ENCODE data around the gene MAD1L1. TPM values are rescaled to one million over a fixed set of nuclear protein-coding genes. Genes with fewer than 3 reads are reported as not detected.
A peak's percentile ranks its signal among the peaks of the same experiment; 100 is the strongest.

Gene MAD1L1
- total and polyA plus RNA-seq, 5 donors from 2014 or later: 225 to 380 (median 300) TPM

DNA sequence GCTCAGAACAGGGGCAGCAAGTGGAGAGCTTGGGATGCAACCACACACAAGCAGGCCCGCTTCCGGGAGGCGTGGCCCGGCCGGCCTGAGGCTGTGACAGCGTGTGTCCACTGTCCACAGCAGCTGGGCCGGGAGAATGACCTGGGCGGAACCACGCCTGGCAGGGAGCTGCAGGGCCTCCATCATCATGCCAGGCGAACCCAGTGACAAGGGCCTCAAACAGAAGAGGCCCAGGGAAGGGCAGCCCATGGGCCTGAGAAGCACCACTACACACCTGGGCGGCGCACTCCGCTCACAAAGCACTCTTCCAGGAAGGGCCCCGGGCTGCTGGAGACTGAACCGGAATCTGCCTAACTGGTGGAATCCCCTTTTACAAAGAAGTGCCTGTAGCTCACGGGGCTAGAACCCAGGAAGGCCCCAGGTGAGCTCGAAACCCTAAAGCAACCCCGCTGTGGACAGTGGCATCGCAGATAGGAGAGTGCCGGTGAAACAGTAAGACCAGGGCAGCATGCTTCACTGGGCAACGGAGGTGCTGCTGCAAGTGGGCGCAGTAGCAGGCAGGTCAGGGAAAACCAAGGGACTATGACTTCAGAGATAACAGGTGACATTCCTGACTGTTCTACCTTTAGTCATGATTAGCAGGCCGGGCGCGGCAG, 66.0 kb downstream of the MAD1L1 start:
- Mint-ChIP-seq H3K27ac (no peak overlapping the region), H3K4me1 (peaks cover 0 to 2% (median under 1%) of the 10 kb centered on the region in 4 donors), H3K4me3 (no peak overlapping the region), H3K36me3 (peaks cover 20% of the 10 kb centered on the region), H3K27me3 (no peaks in the 10 kb centered on the region), H3K9me3 (no peaks in the 10 kb centered on the region)
- Histone ChIP-seq H3K27me3 (ENCODE audit: control insufficient read depth, insufficient read depth, low read length) (no peaks in the 10 kb centered on the region), H3K27ac (ENCODE audit: insufficient read depth, low read length, poor library complexity, severe bottlenecking) (no peak overlapping the region), H3K4me1 (ENCODE audit: control insufficient read depth, insufficient read depth, low read length, poor library complexity, severe bottlenecking) (no peaks in the 10 kb centered on the region), H3K9me3 (ENCODE audit: control insufficient read depth in 2 of 2, low read length in 2 of 2) (no peaks in the 10 kb centered on the region), H3K4me3 (ENCODE audit: low read depth, low read length) (no peak overlapping the region), H3K36me3 (ENCODE audit: control insufficient read depth, insufficient read depth, low read length) (no peaks in the 10 kb centered on the region)
- no peak for ATAC-seq (ENCODE audit: low read depth in 2 of 2)
- no peak for DNase-seq

DNA sequence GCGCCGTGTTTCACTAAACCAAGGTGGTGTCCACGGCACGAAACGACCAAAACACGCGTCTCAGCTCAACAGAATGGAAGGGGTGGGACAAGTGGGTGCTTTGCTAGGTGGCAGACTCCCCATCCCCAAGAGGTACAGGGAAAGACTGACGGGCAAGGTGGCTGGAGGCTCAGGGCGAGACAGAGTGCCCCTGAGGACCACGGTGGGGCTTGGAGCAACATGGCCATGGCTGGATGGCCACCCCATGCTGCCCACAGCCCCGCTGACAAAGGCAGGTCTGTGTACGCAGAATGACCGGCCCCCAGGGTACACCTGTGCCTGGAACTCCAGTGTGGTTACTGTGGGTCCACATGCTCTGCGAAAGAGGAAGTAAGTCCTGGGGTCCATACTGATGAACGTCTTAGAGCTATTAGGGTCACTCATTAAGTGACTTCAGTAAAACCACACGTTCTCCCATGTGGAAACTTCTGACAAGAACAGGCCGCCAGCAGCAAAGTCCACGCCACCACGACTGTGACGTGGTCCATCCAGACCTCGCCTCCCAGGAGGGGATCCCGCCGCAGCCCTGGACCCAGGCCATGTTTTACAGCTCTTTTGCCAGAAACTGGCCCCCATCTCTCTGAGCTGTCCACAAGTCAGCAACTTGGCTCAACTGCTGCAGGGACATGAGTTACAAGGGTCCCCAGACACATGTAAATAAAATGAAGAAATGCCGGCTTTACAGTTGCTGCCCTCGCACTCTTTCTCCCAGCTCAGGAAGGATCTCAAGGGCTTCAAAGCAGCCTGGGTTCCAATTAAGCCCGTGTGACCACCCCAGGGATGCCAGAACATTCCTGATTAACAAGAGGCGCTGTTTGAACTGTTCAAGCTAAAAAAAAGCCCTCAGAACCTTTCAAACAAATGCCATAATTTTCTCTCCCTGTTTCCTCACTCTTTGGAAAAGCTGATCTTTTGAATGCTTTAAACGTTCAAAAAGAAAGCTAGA, 66.8 kb downstream of the MAD1L1 start:
- no peak overlapping the region for H3K27ac Mint-ChIP-seq
- H3K36me3 ChIP-seq (ENCODE audit: control insufficient read depth, insufficient read depth, low read length): no peaks in the 10 kb centered on the region
- no peak for ATAC-seq (ENCODE audit: low read depth in 2 of 2)
- H3K27me3 ChIP-seq (ENCODE audit: control insufficient read depth, insufficient read depth, low read length): no peaks in the 10 kb centered on the region
- H3K4me3 ChIP-seq (ENCODE audit: low read depth, low read length): no peak overlapping the region
- H3K27me3 Mint-ChIP-seq: no peaks in the 10 kb centered on the region
- H3K4me1 Mint-ChIP-seq: peaks cover 0 to 2% (median under 1%) of the 10 kb centered on the region in 4 donors
- no peaks in the 10 kb centered on the region for H3K4me1 ChIP-seq (ENCODE audit: control insufficient read depth, insufficient read depth, low read length, poor library complexity, severe bottlenecking)
- no peak overlapping the region for H3K4me3 Mint-ChIP-seq
- H3K9me3 ChIP-seq (ENCODE audit: control insufficient read depth in 2 of 2, low read length in 2 of 2): no peaks in the 10 kb centered on the region
- H3K27ac ChIP-seq (ENCODE audit: insufficient read depth, low read length, poor library complexity, severe bottlenecking): no peak overlapping the region
- H3K9me3 Mint-ChIP-seq: no peaks in the 10 kb centered on the region
- no peak for DNase-seq
- peaks cover 20% of the 10 kb centered on the region for H3K36me3 Mint-ChIP-seq

DNA sequence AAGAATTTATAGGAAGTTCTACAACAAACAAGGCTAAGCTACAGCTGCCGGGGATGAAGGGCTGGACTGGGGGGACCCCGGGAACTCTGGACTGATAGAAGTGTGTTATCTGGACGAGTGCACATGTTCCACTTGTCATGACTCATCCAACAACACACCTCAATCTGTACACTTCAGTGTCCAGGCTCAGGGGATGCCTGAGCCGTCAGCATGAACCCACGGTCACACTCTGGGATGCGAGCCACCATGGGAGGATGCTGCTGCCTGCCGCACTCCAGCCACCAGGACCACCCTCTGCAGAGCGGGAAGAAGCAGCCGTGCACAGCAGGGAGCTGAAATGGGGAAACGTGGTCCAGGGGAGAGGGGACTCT, 67.5 kb downstream of the MAD1L1 start:
- Histone ChIP-seq H3K9me3 (ENCODE audit: control insufficient read depth in 2 of 2, low read length in 2 of 2) (no peaks in the 10 kb centered on the region), H3K27ac (ENCODE audit: insufficient read depth, low read length, poor library complexity, severe bottlenecking) (no peak overlapping the region), H3K36me3 (ENCODE audit: control insufficient read depth, insufficient read depth, low read length) (no peaks in the 10 kb centered on the region), H3K4me3 (ENCODE audit: low read depth, low read length) (no peak overlapping the region), H3K27me3 (ENCODE audit: control insufficient read depth, insufficient read depth, low read length) (no peaks in the 10 kb centered on the region), H3K4me1 (ENCODE audit: control insufficient read depth, insufficient read depth, low read length, poor library complexity, severe bottlenecking) (no peaks in the 10 kb centered on the region)
- Mint-ChIP-seq H3K27ac (peak overlapping the region in 1 of 3 donors; percentile 82), H3K4me1 (peaks cover 0 to 2% (median under 1%) of the 10 kb centered on the region in 4 donors), H3K27me3 (no peaks in the 10 kb centered on the region), H3K9me3 (no peaks in the 10 kb centered on the region), H3K36me3 (peaks cover 14% of the 10 kb centered on the region), H3K4me3 (no peak overlapping the region)
- DNase-seq (no peak), ATAC-seq (ENCODE audit: low read depth in 2 of 2) (no peak)

DNA sequence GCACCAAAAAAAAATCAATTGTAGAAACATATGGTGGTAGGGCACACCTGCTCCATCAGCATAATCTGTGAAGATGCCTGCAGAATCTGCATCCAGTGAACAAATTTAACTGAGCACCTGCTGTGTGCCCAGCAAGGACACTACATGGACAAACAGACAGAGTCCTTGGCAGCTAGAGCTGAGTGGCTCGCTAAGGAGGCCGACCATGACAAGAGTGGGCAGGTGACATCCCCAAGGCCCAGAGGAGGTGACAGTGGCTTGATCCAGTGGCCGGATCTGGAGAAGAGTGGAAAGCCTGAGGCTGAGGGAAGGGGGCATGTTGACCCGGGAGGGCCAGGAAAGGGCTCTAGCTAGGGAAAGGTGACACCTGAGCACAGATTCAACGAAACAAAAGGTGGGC, 68.1 kb downstream of the MAD1L1 start:
- Histone ChIP-seq H3K4me3 (ENCODE audit: low read depth, low read length) (no peak overlapping the region), H3K27ac (ENCODE audit: insufficient read depth, low read length, poor library complexity, severe bottlenecking) (no peak overlapping the region), H3K36me3 (ENCODE audit: control insufficient read depth, insufficient read depth, low read length) (no peaks in the 10 kb centered on the region), H3K4me1 (ENCODE audit: control insufficient read depth, insufficient read depth, low read length, poor library complexity, severe bottlenecking) (no peaks in the 10 kb centered on the region), H3K9me3 (ENCODE audit: control insufficient read depth in 2 of 2, low read length in 2 of 2) (no peaks in the 10 kb centered on the region), H3K27me3 (ENCODE audit: control insufficient read depth, insufficient read depth, low read length) (no peaks in the 10 kb centered on the region)
- Mint-ChIP-seq H3K4me1 (peaks cover 0 to 3% (median under 1%) of the 10 kb centered on the region in 4 donors), H3K36me3 (peaks cover 14% of the 10 kb centered on the region), H3K9me3 (no peaks in the 10 kb centered on the region), H3K27me3 (no peaks in the 10 kb centered on the region), H3K4me3 (no peak overlapping the region), H3K27ac (peak overlapping the region in 2 of 3 donors; percentile 55 to 82)
- no peak for ATAC-seq (ENCODE audit: low read depth in 2 of 2)
- no peak for DNase-seq

DNA sequence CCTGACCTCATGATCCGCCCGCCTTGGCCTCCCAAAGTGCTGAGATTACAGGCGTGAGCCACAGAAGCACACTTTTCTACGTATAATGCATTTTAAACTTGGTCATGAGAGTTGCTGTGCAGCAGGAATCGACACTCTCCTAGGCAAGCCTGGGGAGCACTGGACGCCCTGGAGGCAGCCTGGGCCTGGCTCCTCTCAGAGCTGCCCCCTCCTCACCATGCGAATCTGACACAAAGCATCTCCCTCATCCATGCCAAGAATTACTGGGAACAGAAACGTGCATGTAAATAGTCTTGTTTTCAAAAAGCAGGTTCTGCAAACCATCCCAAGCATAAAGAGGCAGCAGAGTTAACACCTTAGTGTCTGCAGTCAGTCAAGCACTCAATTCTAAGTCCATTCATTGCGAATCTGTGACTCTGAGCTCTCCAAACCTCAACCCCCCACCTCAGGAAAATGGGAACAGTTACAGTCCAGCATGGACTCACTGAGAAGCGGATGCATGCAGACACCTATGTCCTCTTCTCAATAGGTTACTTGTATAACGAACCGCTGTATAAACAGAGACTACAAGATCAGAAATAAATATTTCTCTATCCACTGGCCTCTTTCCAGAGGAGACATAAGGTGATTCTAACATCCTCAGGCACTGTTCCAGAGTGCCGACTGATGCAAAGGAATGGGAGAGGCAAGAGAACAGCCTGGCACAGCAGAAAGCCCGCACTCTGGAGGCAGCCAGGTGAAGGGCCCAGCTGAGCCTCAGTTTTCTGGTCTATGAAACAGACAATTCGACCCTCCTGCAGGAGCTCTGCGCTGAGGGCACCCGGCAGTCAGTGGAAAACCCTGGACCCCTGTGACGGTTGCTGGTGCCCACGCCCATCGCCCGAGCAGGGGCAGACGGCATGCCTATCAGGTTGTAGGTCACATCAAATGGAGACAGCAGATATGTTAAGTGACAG, 68.9 kb downstream of the MAD1L1 start:
- H3K36me3 Mint-ChIP-seq: peaks cover 14% of the 10 kb centered on the region
- H3K27me3 Mint-ChIP-seq: no peaks in the 10 kb centered on the region
- peaks cover 0 to 6% (median 4%) of the 10 kb centered on the region in 4 donors for H3K4me1 Mint-ChIP-seq
- ATAC-seq (ENCODE audit: low read depth in 2 of 2) (no peak), DNase-seq (no peak)
- H3K4me1 ChIP-seq (ENCODE audit: control insufficient read depth, insufficient read depth, low read length, poor library complexity, severe bottlenecking): no peaks in the 10 kb centered on the region
- H3K9me3 ChIP-seq (ENCODE audit: control insufficient read depth in 2 of 2, low read length in 2 of 2): no peaks in the 10 kb centered on the region
- no peaks in the 10 kb centered on the region for H3K27me3 ChIP-seq (ENCODE audit: control insufficient read depth, insufficient read depth, low read length)
- no peaks in the 10 kb centered on the region for H3K9me3 Mint-ChIP-seq
- H3K36me3 ChIP-seq (ENCODE audit: control insufficient read depth, insufficient read depth, low read length): no peaks in the 10 kb centered on the region
- H3K27ac Mint-ChIP-seq: no peak overlapping the region
- no peak overlapping the region for H3K27ac ChIP-seq (ENCODE audit: insufficient read depth, low read length, poor library complexity, severe bottlenecking)
- no peak overlapping the region for H3K4me3 ChIP-seq (ENCODE audit: low read depth, low read length)
- H3K4me3 Mint-ChIP-seq: no peak overlapping the region

DNA sequence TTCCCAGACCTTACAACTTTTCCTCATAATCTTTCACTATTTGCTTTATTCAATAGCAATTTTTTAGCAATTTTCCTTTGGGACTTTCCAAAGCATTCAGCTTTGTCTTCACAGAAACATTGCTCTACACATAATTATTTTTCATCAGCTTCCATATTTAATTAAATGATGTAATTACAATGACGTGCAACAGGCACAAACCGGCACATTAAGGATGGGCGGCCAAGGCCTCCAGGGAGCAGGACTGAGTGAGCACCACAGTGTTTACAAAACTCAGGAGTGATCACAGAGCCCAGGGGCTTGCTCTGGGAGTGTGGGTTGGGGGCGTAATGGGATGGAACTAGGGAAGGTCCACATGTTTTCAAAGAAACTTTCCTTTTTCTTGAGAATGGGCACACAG, 69.8 kb downstream of the MAD1L1 start:
- ATAC-seq (ENCODE audit: low read depth in 2 of 2) (no peak), DNase-seq (no peak)
- Mint-ChIP-seq H3K36me3 (peaks cover 10% of the 10 kb centered on the region), H3K4me1 (peaks cover 0 to 6% (median 5%) of the 10 kb centered on the region in 4 donors), H3K27me3 (no peaks in the 10 kb centered on the region), H3K9me3 (no peaks in the 10 kb centered on the region), H3K4me3 (no peak overlapping the region), H3K27ac (no peak overlapping the region)
- Histone ChIP-seq H3K4me1 (ENCODE audit: control insufficient read depth, insufficient read depth, low read length, poor library complexity, severe bottlenecking) (no peaks in the 10 kb centered on the region), H3K9me3 (ENCODE audit: control insufficient read depth in 2 of 2, low read length in 2 of 2) (no peaks in the 10 kb centered on the region), H3K4me3 (ENCODE audit: low read depth, low read length) (no peak overlapping the region), H3K27ac (ENCODE audit: insufficient read depth, low read length, poor library complexity, severe bottlenecking) (no peak overlapping the region), H3K36me3 (ENCODE audit: control insufficient read depth, insufficient read depth, low read length) (no peaks in the 10 kb centered on the region), H3K27me3 (ENCODE audit: control insufficient read depth, insufficient read depth, low read length) (no peaks in the 10 kb centered on the region)
